T-cell (primary cell): ENCODE measurements around the gene WFDC11. TPM values are rescaled to one million over a fixed set of nuclear protein-coding genes. Genes with fewer than 3 reads are reported as not detected.
A peak's percentile ranks its signal among the peaks of the same experiment; 100 is the strongest.

Source experiments
- ATAC-seq, 4 experiments: fragments of 200-7000 bp in 3 of 4; fragments of 150-1000 bp in 1 of 4; cut with Tn5 transposase; replicated peaks in 1 of 4; 1 replicate in 3 of 4; 2 replicates in 1 of 4; pipeline ENCODE4 v1.10.0; 2021; ENCODE audit warnings: moderate library complexity in 3 of 4, mild to moderate bottlenecking in 2 of 4, moderate number of reproducible peaks in 1 of 4
- CTCF ChIA-PET, 2 donors: fragments of 300-600 bp; sonication (Branson Sonifier 250); formaldehyde crosslinking; loops; one replicate each; lab custom pipeline; 2022; ENCODE audit warnings: antibody characterized with exemption in 2 of 2; lab: Charles Lee
- POLR2A ChIA-PET, 2 donors: fragments of 300-600 bp; sonication (Branson Sonifier 250); formaldehyde crosslinking; loops; one replicate each; lab custom pipeline; 2022; ENCODE audit warnings: antibody characterized with exemption in 2 of 2; lab: Charles Lee
- DNase-seq, 35 experiments: peaks; one replicate each; pipeline versions ENCODE4 v3.0.0 to v3.0.0-alpha.2; 2013 to 2023
- H3K27ac ChIP-seq: one replicate; pipeline ENCODE4 v1.5.1; 2013; ENCODE audit warnings: low read length
- H3K27me3 ChIP-seq, 2 experiments: replicated peaks in 1 of 2; 1 replicate in 1 of 2; 2 replicates in 1 of 2; pipeline versions ENCODE4 v1.6.1 to v1.7.0; 2013; ENCODE audit warnings: low read length in 1 of 2, mixed read lengths in 1 of 2; ENCODE audit not compliant: control insufficient read depth in 2 of 2, insufficient read depth in 2 of 2; ENCODE audit errors: extremely low read depth in 1 of 2
- H3K36me3 ChIP-seq, 2 donors: 1 replicate in 1 of 2; 2 replicates in 1 of 2; pipeline versions ENCODE4 v1.6.1 to v1.7.0; 2013; ENCODE audit warnings: low read length in 1 of 2; ENCODE audit not compliant: control insufficient read depth in 2 of 2, insufficient read depth in 1 of 2; ENCODE audit errors: extremely low read depth in 1 of 2
- H3K4me1 ChIP-seq, 2 experiments: 1 replicate in 1 of 2; 2 replicates in 1 of 2; pipeline versions ENCODE4 v1.6.1 to v1.7.0; 2013; ENCODE audit warnings: low read length in 2 of 2, mixed read lengths in 1 of 2; ENCODE audit not compliant: insufficient read depth in 2 of 2, control insufficient read depth in 1 of 2; ENCODE audit errors: extremely low read depth in 1 of 2
- H3K4me3 ChIP-seq, 2 donors: 1 replicate in 1 of 2; 2 replicates in 1 of 2; pipeline versions ENCODE4 v1.5.1 to v1.7.0; 2013; ENCODE audit warnings: mild to moderate bottlenecking in 2 of 2, low read length in 1 of 2, moderate library complexity in 1 of 2; ENCODE audit not compliant: control insufficient read depth in 1 of 2; ENCODE audit errors: extremely low read depth in 1 of 2
- H3K9me3 ChIP-seq: 2 replicates; pipeline ENCODE4 v1.7.0; 2013
- H3K27ac Mint-ChIP-seq, 2 donors: one replicate each; pipeline ENCODE4 v1.8.0; 2020 to 2021; ENCODE audit warnings: mild to moderate bottlenecking in 2 of 2, mixed read lengths in 2 of 2
- H3K27me3 Mint-ChIP-seq, 2 donors: one replicate each; pipeline ENCODE4 v1.8.0; 2021 to 2022; ENCODE audit warnings: mixed read lengths in 2 of 2
- H3K36me3 Mint-ChIP-seq: one replicate; pipeline ENCODE4 v1.8.0; 2021; ENCODE audit warnings: mixed read lengths
- H3K4me1 Mint-ChIP-seq, 3 donors: one replicate each; pipeline ENCODE4 v1.8.0; 2020 to 2022; ENCODE audit warnings: mixed read lengths in 3 of 3, mild to moderate bottlenecking in 1 of 3
- H3K4me3 Mint-ChIP-seq, 3 donors: one replicate each; pipeline ENCODE4 v1.8.0; 2020 to 2022; ENCODE audit warnings: mild to moderate bottlenecking in 3 of 3, mixed read lengths in 3 of 3, moderate library complexity in 3 of 3
- H3K9me3 Mint-ChIP-seq, 3 donors: one replicate each; pipeline ENCODE4 v1.8.0; 2020 to 2022; ENCODE audit warnings: mixed read lengths in 3 of 3
- WGBS: methylation state at CpG from one replicate; pipeline ENCODE4 v1.1.5; 2013; ENCODE audit warnings: missing lambda C conversion rate; ENCODE audit not compliant: insufficient coverage; 5-methylcytosine and 5-hydroxymethylcytosine counted together
- total RNA-seq, 35 experiments: library from RNA in 6 of 35; stranded (reverse) in 6 of 35; fragments of 120-200 nt in 1 of 35; gene quantifications; one replicate each; pipeline versions ENCODE4 v1.2.1 to v1.2.4 and lab custom pipeline; 2013 to 2026

The WFDC11 gene
- total RNA-seq, 5 donors from 2014 or later (not counting 1 experiment from before 2014, with no cell fraction given) = not detected

DNA sequence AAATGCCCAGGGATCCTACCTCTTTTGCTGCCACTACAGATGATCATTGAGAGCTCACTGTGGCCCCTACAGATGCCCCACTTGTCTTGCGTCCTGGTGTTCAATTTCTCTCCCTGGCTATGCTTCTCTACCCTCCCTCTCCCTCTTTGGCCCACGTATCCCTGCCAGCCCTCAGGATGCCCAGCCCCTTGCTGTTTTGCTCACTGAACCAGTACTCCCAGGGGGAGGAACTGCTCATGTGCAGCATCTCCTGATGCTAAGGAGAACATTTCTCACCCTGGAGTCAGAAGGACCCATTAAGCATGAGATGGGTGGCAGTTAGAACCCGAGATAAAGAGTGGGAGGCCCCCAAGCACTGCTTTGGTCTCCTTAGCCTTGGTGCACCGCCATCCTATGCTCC, 38.9 kb downstream of the WFDC11 start, which contains the start of gene WFDC9:
TSS of gene WFDC9 (minus strand) at position 101 of the 400 bp plus-strand sequence. CDS start 21,103 bp downstream, outside the sequence.
- Histone ChIP-seq H3K4me1 (peaks cover 0 to 3% of the 10 kb centered on the region in 2 experiments), H3K9me3 (no peaks in the 10 kb centered on the region), H3K27me3 (peaks cover 2 to 17% of the 10 kb centered on the region in 2 experiments), H3K4me3 (no peak within 1 kb of the TSS), H3K27ac (no peak within 1 kb of the TSS), H3K36me3 (no peaks in the 10 kb centered on the region)
- no peak for ATAC-seq
- WGBS = 82% methylated on average over 1 of the region's 4 CpGs
- DNase-seq = no peak
- Mint-ChIP-seq H3K27ac (no peak within 1 kb of the TSS), H3K36me3 (no peaks in the 10 kb centered on the region), H3K9me3 (no peaks in the 10 kb centered on the region), H3K4me1 (peaks cover 3 to 5% (median 3%) of the 10 kb centered on the region in 3 donors), H3K27me3 (peaks cover 41 to 50% of the 10 kb centered on the region in 2 donors), H3K4me3 (no peak within 1 kb of the TSS)
- POLR2A ChIA-PET = no interaction called here
- CTCF ChIA-PET = no interaction called here

DNA sequence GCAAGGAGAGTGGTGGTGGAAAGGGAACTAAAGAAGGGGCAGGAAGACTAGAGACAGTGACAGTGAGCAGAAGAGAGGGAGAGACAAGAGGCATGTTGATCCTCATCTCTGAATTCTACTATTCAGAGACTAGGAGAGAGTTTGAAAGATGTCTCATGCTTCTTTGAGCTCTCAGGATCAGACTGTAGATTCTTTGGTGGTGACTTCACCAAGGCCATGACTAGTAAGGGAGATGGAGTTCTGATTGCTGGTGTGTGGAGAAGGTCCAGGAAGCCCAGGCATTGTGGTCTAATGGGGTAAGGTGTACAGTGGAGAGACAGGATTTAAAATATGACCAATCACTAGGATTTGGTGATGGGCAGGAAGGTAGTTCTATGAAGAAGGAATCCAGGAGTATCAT, 39.7 kb downstream of the WFDC11 start:
- Histone ChIP-seq H3K4me1 (peaks cover 0 to 3% of the 10 kb centered on the region in 2 experiments), H3K4me3 (no peak overlapping the region), H3K9me3 (no peaks in the 10 kb centered on the region), H3K36me3 (no peaks in the 10 kb centered on the region), H3K27me3 (peaks cover 2 to 15% of the 10 kb centered on the region in 2 experiments), H3K27ac (no peak overlapping the region)
- Mint-ChIP-seq H3K27ac (no peak overlapping the region), H3K4me3 (no peak overlapping the region), H3K9me3 (no peaks in the 10 kb centered on the region), H3K4me1 (peaks cover 3 to 5% (median 3%) of the 10 kb centered on the region in 3 donors), H3K27me3 (peaks cover 41 to 50% of the 10 kb centered on the region in 2 donors), H3K36me3 (no peaks in the 10 kb centered on the region)
- ChIA-PET POLR2A (no interaction called here), CTCF (no interaction called here)
- DNase-seq (no peak), ATAC-seq (no peak)

DNA sequence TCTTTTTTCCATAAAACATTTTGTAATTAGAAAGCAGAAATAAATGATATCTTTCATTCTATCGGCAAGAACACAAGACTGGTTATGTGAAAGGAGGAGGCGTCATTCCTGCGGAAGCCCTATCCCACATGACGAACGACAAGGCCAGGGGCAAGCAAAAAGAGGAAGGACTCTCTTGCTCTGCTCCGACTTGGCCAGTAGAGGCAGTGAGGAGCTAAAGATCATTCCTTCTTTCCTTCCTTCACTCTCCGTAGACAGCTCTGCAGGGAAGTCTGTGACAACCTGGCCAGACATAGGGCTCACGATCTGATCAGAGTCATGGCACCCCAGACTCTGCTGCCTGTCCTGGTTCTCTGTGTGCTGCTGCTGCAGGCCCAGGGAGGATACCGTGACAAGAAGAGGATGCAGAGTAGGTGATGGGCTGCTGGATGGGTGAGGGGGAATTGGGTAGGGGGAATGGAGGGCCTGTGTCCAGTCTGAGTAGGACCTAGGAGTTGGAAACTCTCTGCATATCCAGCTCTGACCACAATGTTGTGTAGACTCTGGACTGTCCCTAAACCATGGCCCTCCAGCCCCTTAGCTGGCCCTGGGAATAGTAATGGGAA, 40.4 kb downstream of the WFDC11 start, which contains the start of gene WFDC10A:
TSS of gene WFDC10A (plus strand) at position 244 of the 605 bp plus-strand sequence. CDS start at position 319, 75 bp downstream.
- ATAC-seq (peak; percentile 35 to 62 (median 56)), DNase-seq (peak in 10 of 35 experiments; percentile 0 to 28 (median 4))
- peaks cover 0 to 3% of the 10 kb centered on the region in 2 experiments for H3K4me1 ChIP-seq
- Mint-ChIP-seq H3K27me3 (peaks cover 45 to 50% of the 10 kb centered on the region in 2 donors), H3K4me3 (no peak within 1 kb of the TSS), H3K4me1 (peaks cover 3 to 5% (median 3%) of the 10 kb centered on the region in 3 donors), H3K36me3 (no peaks in the 10 kb centered on the region), H3K9me3 (peaks cover 0 to 5% (median 0%) of the 10 kb centered on the region in 3 donors), H3K27ac (no peak within 1 kb of the TSS)
- CTCF ChIA-PET = interaction anchor here in 1 of 2 donors (0.5 to 0.6 kb wide), 2 partner anchors 1547 to 1641 kb away, joined by 4 read pairs; no protein-coding TSS in a partner anchor
- H3K27ac ChIP-seq = no peak within 1 kb of the TSS
- no peaks in the 10 kb centered on the region for H3K9me3 ChIP-seq
- POLR2A ChIA-PET = no interaction called here
- peaks cover 2 to 15% of the 10 kb centered on the region in 2 experiments for H3K27me3 ChIP-seq
- 38% methylated on average over 4 of the region's 9 CpGs for WGBS
- no peaks in the 10 kb centered on the region for H3K36me3 ChIP-seq
- H3K4me3 ChIP-seq = no peak within 1 kb of the TSS

DNA sequence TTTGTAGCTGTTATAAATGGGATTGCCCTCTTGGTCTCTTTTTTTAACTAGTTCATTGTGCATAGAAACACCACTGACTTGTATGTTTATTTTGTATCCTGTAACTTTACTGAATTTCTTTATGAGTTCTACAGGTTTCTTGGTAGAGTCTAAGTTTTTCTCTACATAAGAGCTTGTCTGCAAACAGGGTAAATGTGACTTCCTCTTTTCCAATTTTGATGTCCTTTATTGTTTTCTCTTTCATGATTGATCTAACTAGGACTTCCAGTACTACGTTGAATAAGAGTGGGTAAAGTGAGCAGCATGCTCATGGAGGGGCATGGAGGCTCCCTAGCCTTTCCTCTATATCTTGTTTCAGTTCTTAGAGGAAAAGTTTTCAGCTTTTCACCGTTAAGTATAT, 43.5 kb downstream of the WFDC11 start:
- ChIA-PET POLR2A (no interaction called here), CTCF (no interaction called here)
- Mint-ChIP-seq H3K9me3 (peaks cover 0 to 5% (median 0%) of the 10 kb centered on the region in 3 donors), H3K36me3 (no peaks in the 10 kb centered on the region), H3K27ac (no peak overlapping the region), H3K27me3 (peaks cover 35 to 40% of the 10 kb centered on the region in 2 donors), H3K4me3 (no peak overlapping the region), H3K4me1 (peaks cover 3 to 5% (median 3%) of the 10 kb centered on the region in 3 donors)
- Histone ChIP-seq H3K4me1 (peaks cover 0 to 3% of the 10 kb centered on the region in 2 experiments), H3K36me3 (no peaks in the 10 kb centered on the region), H3K27me3 (peaks cover 2 to 15% of the 10 kb centered on the region in 2 experiments), H3K27ac (no peak overlapping the region), H3K4me3 (no peak overlapping the region), H3K9me3 (no peaks in the 10 kb centered on the region)
- DNase-seq (no peak), ATAC-seq (no peak)
- no CpG with 5 or more reads among the region's 2 CpGs for whole genome bisulfite sequencing

DNA sequence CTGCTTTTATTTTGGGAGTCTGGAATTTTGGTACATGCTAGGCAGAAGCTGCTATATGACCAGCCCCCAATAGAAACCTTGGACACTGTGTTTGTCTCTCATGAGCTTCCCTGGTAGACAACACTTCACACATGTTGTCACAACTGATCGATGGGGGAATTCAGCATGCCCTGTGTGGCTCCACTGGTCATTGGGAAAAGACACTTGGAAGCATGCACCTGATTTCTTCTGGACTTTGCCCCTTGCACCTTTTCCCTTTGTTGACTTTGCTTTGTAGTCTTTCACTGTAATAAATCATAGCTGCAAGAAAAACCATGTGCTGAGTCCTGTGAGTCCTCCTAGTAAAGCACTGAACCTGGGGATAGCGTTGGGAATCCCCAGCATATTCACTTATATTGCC, 48.4 kb downstream of the WFDC11 start:
- H3K4me1 ChIP-seq = no peaks in the 10 kb centered on the region
- no peak overlapping the region for H3K4me3 ChIP-seq
- H3K4me3 Mint-ChIP-seq = no peak overlapping the region
- H3K9me3 Mint-ChIP-seq = peaks cover 0 to 5% (median 0%) of the 10 kb centered on the region in 3 donors
- no peaks in the 10 kb centered on the region for H3K4me1 Mint-ChIP-seq
- ATAC-seq = no peak
- H3K36me3 ChIP-seq = no peaks in the 10 kb centered on the region
- H3K27ac ChIP-seq = no peak overlapping the region
- no peak overlapping the region for H3K27ac Mint-ChIP-seq
- no peaks in the 10 kb centered on the region for H3K36me3 Mint-ChIP-seq
- H3K9me3 ChIP-seq = no peaks in the 10 kb centered on the region
- CTCF ChIA-PET = no interaction called here
- POLR2A ChIA-PET = no interaction called here
- H3K27me3 ChIP-seq = no peaks in the 10 kb centered on the region
- peaks cover under 1 to 15% of the 10 kb centered on the region in 2 donors for H3K27me3 Mint-ChIP-seq
- DNase-seq = no peak
- 100% methylated on average over 1 of the region's 2 CpGs for WGBS

DNA sequence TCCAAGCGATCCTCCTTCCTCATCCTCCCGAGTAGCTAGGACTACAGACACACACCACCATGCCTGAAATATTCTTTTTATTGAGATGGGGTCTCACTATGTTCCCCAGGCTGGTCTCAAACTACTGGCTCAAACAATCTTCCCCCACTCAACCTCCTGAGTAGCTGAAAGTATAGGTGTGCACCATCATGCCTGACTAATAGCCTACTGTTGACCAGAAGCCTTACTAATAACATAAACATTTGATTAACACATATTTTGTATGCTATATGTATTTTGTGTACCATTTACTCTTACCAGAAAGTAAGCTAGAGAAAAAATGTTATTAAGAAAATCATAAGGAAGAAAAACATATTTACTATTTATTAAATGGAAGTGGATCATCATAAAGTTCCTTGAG, 52.4 kb downstream of the WFDC11 start:
- H3K4me1 Mint-ChIP-seq = no peaks in the 10 kb centered on the region
- CTCF ChIA-PET = no interaction called here
- Histone ChIP-seq H3K27me3 (no peaks in the 10 kb centered on the region), H3K4me3 (no peak overlapping the region), H3K36me3 (no peaks in the 10 kb centered on the region), H3K9me3 (no peaks in the 10 kb centered on the region), H3K27ac (no peak overlapping the region), H3K4me1 (no peaks in the 10 kb centered on the region)
- no peak overlapping the region for H3K27ac Mint-ChIP-seq
- DNase-seq (no peak), ATAC-seq (no peak)
- no peak overlapping the region for H3K4me3 Mint-ChIP-seq
- H3K9me3 Mint-ChIP-seq = no peaks in the 10 kb centered on the region
- POLR2A ChIA-PET = no interaction called here
- no CpG with 5 or more reads among the region's 2 CpGs for WGBS
- peaks cover 4% of the 10 kb centered on the region in 2 donors for H3K27me3 Mint-ChIP-seq
- H3K36me3 Mint-ChIP-seq = no peaks in the 10 kb centered on the region
